K562 (cell line): Measurements from ENCODE around the gene SLC9C2. TPM values are rescaled to one million over a fixed set of nuclear protein-coding genes. Genes with fewer than 3 reads are reported as not detected.

Experiments used
- ARID1B ChIP-seq: fragments of 450-650 bp; IDR thresholded peaks from 2 replicates; pipeline ENCODE4 v1.6.1; 2016; ENCODE audit warnings: antibody characterized with exemption, mild to moderate bottlenecking, inconsistent platforms
- CBFA2T3 ChIP-seq: fragments of 450-650 bp; IDR thresholded peaks from 2 replicates; pipeline ENCODE4 v1.6.1; 2017
- CGGBP1 ChIP-seq: fragments of 250-450 bp; sonication (Bioruptor Pico); IDR thresholded peaks from 2 replicates; pipeline ENCODE4 v1.9.0; 2021; ENCODE audit warnings: mild to moderate bottlenecking
- CHCHD3 ChIP-seq: fragments of 250-450 bp; sonication (Bioruptor Pico); IDR thresholded peaks from 2 replicates; pipeline ENCODE4 v2.1.2; 2022; ENCODE audit warnings: mild to moderate bottlenecking
- CREB1 ChIP-seq, 2 experiments: sonication (generic) in 1 of 2; formaldehyde crosslinking in 1 of 2; IDR thresholded peaks; 2 replicates each; pipeline versions ENCODE4 v1.6.1 to v1.8.0; 2012 to 2022; ENCODE audit warnings: inconsistent platforms in 1 of 2, mild to moderate bottlenecking in 1 of 2, missing genetic modification reagents in 1 of 2, moderate library complexity in 1 of 2
- ELF2 ChIP-seq: fragments of 250-450 bp; sonication (Bioruptor Pico); IDR thresholded peaks from 2 replicates; pipeline ENCODE4 v1.5.0; 2021; ENCODE audit warnings: mild to moderate bottlenecking
- GABPB2 ChIP-seq: fragments of 250-450 bp; sonication (Bioruptor Pico); conservative IDR thresholded peaks from 2 replicates; pipeline ENCODE4 v1.5.1; 2021; ENCODE audit warnings: mild to moderate bottlenecking
- GATA2 ChIP-seq: sonication (generic); formaldehyde crosslinking; IDR thresholded peaks from 2 replicates; pipeline ENCODE4 v1.4.0; 2020; ENCODE audit warnings: mild to moderate bottlenecking, missing genetic modification reagents
- HMBOX1 ChIP-seq: sonication (generic); IDR thresholded peaks from 2 replicates; pipeline ENCODE4 v1.6.1; 2016
- KHSRP ChIP-seq: fragments of 450-650 bp; IDR thresholded peaks from 2 replicates; pipeline ENCODE4 v1.6.1; 2017
- KLF10 ChIP-seq: fragments of 250-450 bp; sonication (Bioruptor Pico); IDR thresholded peaks from 2 replicates; pipeline ENCODE4 v1.6.1; 2021; ENCODE audit warnings: matching md5 sums
- NFE2L1 ChIP-seq: fragments of 450-650 bp; IDR thresholded peaks from 2 replicates; pipeline ENCODE4 v1.6.1; 2016; ENCODE audit warnings: missing genetic modification characterization, low read depth, mild to moderate bottlenecking, missing compliant biosample characterization, moderate library complexity, borderline replicate concordance
- NR4A1 ChIP-seq, 2 experiments: fragments of 250-450 bp in 1 of 2; fragments of 450-650 bp in 1 of 2; sonication (Bioruptor Pico) in 1 of 2; IDR thresholded peaks; 2 replicates each; pipeline versions ENCODE4 v1.4.0 to v1.6.1; 2016 to 2020; ENCODE audit warnings: mild to moderate bottlenecking in 2 of 2, missing compliant biosample characterization in 1 of 2, missing genetic modification characterization in 1 of 2, moderate library complexity in 1 of 2
- RCOR1 ChIP-seq, 2 experiments: IDR thresholded peaks; 2 replicates each; pipeline ENCODE4 v1.6.1; 2012; ENCODE audit warnings: low read depth in 2 of 2, low read length in 2 of 2, borderline replicate concordance in 1 of 2, improper control_type of control experiment in 1 of 2
- SNIP1 ChIP-seq: fragments of 450-650 bp; IDR thresholded peaks from 2 replicates; pipeline ENCODE4 v1.7.1; 2017; ENCODE audit warnings: low read depth, mild to moderate bottlenecking
- UBTF ChIP-seq, 2 experiments: IDR thresholded peaks; 2 replicates each; pipeline ENCODE4 v1.6.1; 2012; ENCODE audit warnings: improper control_type of control experiment in 2 of 2, low read depth in 2 of 2, low read length in 2 of 2, borderline replicate concordance in 1 of 2
- ZBTB5 ChIP-seq: fragments of 450-650 bp; IDR thresholded peaks from 2 replicates; pipeline ENCODE4 v1.6.1; 2017; ENCODE audit warnings: antibody characterized with exemption
- ZNF217 ChIP-seq: sonication (generic); formaldehyde crosslinking; IDR thresholded peaks from 2 replicates; pipeline ENCODE4 v1.8.0; 2022; ENCODE audit warnings: mild to moderate bottlenecking, missing genetic modification reagents
- ZNF609 ChIP-seq: sonication (generic); formaldehyde crosslinking; IDR thresholded peaks from 2 replicates; pipeline ENCODE4 v1.8.1; 2023; ENCODE audit warnings: missing genetic modification reagents, mild to moderate bottlenecking, borderline replicate concordance
- polyA plus RNA-seq, 8 experiments: library from polyadenylated mRNA; depleted of rRNA in 4 of 8; stranded (reverse) in 5 of 8; unstranded in 3 of 8; fragments of >200 nt; fragmentation: Nextera tagmentation in 2 of 8; fragmentation: Illumina TruSeq in 1 of 8; extraction: Ambion mirVana in 2 of 8; extraction: Trizol in 1 of 8; gene quantifications; 2 replicates each; pipeline versions ENCODE4 v1.2.1 to v1.2.3, GENCODE V29; 2011 to 2014; ENCODE audit warnings: inconsistent platforms in 1 of 8, missing spikeins in 1 of 8
- total RNA-seq, 7 experiments: library from RNA; depleted of rRNA in 6 of 7; stranded (reverse); fragments of >200 nt in 6 of 7; fragmentation: Illumina TruSeq in 2 of 7; extraction: Trizol in 2 of 7; gene quantifications; 2 replicates each; pipeline versions ENCODE4 v1.2.1 to v1.2.3, GENCODE V29; 2011 to 2021; ENCODE audit warnings: low replicate concordance in 1 of 7

SLC9C2 gene
- total and polyA plus RNA-seq, 9 of the 15 experiments (the other 6 are each of a cell fraction or from before 2014, with no cell fraction given), result 0.11 to 0.22 (median 0.15) TPM; not detected in 5

GRCh38 chr1:173479649-173480048 is 123.2 kb downstream of the SLC9C2 start (continued):
- no peak for TF ChIP-seq GATA2 (CRISPR knock-in tag)
- peak; percentile 73; the same call in 1 of the 2 replicates for TF ChIP-seq NFE2L1 (tag)
- TF ChIP-seq GABPB2 (CRISPR knock-in tag), result no peak
- no peak for TF ChIP-seq ZNF609 (CRISPR knock-in tag)
- TF ChIP-seq KLF10 (CRISPR knock-in tag), result no peak
- no peak for TF ChIP-seq ELF2 (CRISPR knock-in tag)
- TF ChIP-seq RCOR1 (IDR thresholded peaks at IDR 0.05; ENCODE audit: borderline replicate concordance in 1 of 2, low read depth in 2 of 2, low read length in 2 of 2), result no peak
- TF ChIP-seq ZBTB5, result no peak
- no peak for TF ChIP-seq HMBOX1
- TF ChIP-seq ARID1B, result peak; percentile 56
- TF ChIP-seq UBTF (IDR thresholded peaks at IDR 0.05; ENCODE audit: borderline replicate concordance in 1 of 2, low read depth in 2 of 2, low read length in 2 of 2), result no peak
- no peak for TF ChIP-seq CGGBP1
- TF ChIP-seq NR4A1 (CRISPR knock-in tag; IDR thresholded peaks at IDR 0.05), result no peak
- 0 out of 2 replicates have a peak, but pooled peaks have one; percentile 28 for TF ChIP-seq NR4A1 (tag; IDR thresholded peaks at IDR 0.05)
- TF ChIP-seq ZNF217 (CRISPR knock-in tag), result no peak
- TF ChIP-seq CREB1 (IDR thresholded peaks at IDR 0.05), result no peak
- TF ChIP-seq CREB1 (CRISPR knock-in tag; IDR thresholded peaks at IDR 0.05), result no peak
- TF ChIP-seq SNIP1, result no peak
- TF ChIP-seq CBFA2T3, result no peak
- TF ChIP-seq CHCHD3 (CRISPR knock-in tag), result no peak
- no peak for TF ChIP-seq KHSRP
